ENCODE data around the gene PNPO.

PNPO gene

GRCh38 chr17:47941246-47942095 is at the start of gene PNPO:
TSS of gene PNPO (plus strand) at chr17:47941571. CDS start at chr17:47941676, 105 bp downstream.
- peak; percentile 99 for DNase-seq (ENCODE audit: low spot score)

DNA sequence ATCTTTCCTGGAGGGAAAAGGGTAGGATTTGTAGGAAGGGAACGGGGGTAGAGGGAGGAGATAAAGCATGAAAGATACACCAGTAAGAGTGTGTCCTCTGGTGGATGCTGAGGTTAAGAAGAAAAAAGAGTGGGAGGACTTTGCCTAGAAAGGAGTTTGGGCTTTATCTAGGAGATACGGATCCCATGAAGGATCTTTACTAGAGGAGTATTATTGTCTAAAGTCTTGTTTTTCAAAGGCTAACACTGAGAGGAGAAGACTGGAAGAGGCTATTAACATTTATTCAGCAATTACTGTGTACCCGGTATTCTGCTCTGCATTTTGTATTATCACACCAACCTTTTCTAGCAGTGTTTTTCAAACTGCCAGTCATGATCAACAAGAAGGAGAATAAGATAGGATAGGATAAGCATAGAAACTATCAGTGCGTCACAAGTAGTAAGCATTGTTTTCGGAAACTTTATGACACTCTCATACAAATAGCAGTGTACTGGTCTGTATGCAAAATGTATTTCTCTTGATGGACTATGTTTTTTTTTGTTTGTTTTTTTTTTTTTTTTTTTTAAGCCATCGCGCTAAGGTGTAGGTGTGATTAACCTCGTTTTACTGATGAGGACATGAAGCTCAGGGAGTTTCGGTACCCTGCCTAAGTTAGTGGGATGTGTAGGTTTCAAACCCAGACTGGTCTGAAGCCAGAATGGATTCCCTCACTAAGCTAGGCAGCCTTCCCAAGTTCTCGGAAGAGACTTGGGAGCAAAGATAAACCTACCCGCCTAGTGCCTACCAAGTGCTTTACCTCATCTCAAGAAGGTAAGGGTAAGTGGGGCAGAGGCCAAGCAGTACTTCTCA is 46.6 kb upstream of the PNPO start:
- DNase-seq (ENCODE audit: low spot score): no peak

DNA sequence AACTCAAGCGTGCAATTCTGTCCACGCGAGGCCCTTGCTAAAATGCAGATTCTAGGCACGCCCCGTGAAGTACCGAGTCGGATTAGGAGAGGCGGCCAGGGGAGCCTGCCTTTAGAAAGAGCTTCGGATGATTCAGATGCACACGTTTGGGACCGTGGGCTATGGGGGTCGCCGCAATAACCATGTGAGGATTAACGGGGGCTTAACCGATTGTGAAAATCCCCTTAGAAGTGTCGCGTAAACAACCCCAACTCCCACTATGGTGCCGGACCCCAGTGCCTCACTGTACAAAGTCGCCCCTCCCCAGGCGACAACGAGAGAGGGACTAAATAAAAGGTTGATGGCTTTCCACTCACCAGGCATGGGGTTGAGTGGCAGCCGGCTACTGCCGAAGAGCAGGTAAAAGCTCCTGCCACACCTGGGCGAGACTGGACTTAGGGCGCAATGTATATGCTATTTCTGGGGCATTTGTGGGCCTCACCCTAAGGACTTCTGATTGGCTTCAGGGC is 46.0 kb upstream of the PNPO start:
- DNase-seq (ENCODE audit: low spot score): no peak

- DNase-seq (ENCODE audit: low spot score): peak; percentile 99
These were observed 45.3 kb upstream of the PNPO start, which contains the start of gene SP2 for GRCh38 chr17:47895856-47896671. TSS of gene SP2 (plus strand) at chr17:47896236. CDS start at chr17:47896287, 51 bp downstream.

GRCh38 chr17:47896672-47897490 is 44.5 kb upstream of the PNPO start:
- no peak for DNase-seq (ENCODE audit: low spot score)

GRCh38 chr17:47897561-47897960 is 43.8 kb upstream of the PNPO start:
- no peak for DNase-seq (ENCODE audit: low spot score)

DNA sequence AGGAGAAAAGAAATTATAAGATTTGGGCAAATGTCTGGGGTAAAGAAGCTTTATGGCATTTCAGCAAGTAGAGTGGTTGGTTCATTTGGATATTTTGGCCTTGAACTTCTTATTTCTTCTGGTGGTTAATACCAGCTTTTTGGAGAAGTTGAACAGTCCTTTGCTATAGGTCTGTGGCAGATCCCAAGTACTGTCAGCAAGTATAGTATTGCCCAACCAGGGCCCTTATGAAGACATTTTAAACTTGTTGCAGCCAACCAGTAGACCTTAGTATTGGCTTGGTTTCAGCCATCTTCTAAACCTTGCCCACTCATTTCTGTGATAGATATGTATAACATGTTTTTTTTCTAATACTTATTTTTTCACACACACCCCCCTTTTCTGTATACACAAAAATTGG is 43.1 kb upstream of the PNPO start:
- DNase-seq (ENCODE audit: low spot score): no peak

GRCh38 chr17:47899643-47900042 is 41.7 kb upstream of the PNPO start:
- no peak for DNase-seq (ENCODE audit: low spot score)

DNA sequence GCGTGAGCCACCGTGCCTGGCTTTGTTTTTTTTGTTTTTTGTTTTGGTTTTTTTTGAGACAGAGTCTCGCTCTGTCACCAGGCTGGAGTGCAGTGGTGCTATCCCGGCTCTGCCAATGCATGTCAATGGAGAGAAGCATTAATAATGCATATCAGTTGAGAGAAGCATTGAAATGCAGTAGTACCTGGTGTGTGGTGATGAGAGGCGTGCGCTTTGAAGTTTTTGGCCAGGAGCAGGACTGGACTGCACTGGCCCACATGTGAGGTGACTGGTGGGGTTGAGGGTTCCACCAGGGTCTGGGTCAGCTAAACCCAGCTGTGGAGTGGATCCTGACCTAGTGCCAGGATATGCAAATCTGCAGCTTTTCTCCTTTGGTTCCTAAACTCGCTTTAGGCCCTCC is 39.9 kb upstream of the PNPO start:
- DNase-seq (ENCODE audit: low spot score): no peak

GRCh38 chr17:47902039-47902744 is 39.2 kb upstream of the PNPO start:
- DNase-seq (ENCODE audit: low spot score): no peak

DNA sequence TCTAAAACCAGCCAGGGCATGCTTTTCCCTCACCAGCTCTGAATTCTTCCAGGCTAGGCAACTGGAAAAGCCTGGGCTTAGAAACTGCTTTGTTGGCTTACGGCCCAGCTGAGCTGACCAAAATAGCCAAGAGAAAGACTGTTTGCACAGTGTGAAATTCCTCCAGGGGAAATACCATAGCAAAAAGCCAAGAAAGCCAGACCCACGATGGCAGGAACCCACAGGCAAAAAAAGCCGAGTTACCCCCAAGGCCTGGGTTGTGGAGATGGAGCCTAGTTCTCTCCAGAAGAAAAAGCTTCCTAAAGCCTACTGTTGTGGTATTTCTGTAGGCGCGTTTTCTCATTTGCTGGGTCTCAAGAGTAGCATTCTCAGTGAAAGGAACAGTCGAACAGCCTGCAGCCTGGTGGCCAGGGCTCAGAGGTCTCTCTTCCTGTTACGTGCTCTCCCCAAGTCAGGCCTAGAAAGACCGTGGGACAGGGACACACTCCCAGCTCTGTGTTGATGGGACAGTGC is 36.1 kb upstream of the PNPO start:
- no peak for DNase-seq (ENCODE audit: low spot score)

DNA sequence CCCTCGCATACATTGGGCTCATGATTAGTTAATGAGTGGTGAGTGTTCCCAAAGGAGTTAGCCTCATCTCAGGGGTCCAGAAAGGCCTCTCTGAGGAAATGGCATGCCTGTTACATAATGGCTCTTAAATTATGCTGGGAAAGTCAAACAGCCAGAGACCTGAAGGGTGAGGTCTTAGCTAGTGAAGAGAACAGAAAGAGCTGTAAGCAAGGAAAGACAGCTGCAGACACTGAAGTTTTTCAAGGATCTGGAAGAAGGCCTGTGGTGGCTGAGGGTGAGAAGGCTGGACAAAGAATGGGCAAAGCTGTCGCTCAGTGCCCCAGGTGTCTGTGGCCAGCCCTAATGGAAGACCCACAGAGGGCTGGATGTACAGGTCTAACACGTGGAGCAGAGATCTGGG is 34.9 kb upstream of the PNPO start:
- DNase-seq (ENCODE audit: low spot score): no peak

DNA sequence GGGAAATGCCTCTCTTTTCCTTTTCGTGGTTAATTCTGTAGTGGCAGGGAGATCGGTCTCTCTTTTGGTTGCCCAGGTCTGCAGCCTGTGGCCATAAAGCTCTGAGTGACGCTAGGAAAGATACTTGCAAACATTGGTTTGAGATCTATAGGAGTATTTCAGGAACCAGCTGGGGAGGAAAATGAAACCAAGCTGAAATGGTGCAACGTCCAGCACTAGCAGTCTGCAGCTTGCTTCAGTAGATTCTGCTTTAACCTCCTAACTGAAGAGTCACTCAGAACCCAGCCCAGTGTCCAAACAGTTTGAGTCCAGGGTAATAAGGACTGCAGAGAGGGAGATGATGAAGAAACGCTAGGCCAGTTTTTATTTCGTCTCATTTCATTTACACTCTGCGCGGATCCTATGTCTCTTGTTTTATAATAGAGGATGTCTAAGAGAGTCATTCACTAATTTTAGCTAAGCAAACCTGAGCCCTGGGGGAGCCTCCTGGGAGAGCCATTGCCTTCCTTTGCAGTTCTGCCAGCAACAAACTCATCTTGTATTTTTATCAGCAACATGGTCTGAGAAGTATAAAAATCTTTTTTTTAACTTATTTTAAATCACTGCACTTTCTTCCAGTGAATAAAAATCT is 33.3 kb upstream of the PNPO start:
- no peak for DNase-seq (ENCODE audit: low spot score)

- no peak for DNase-seq (ENCODE audit: low spot score)
These were observed 28.3 kb upstream of the PNPO start for GRCh38 chr17:47913050-47913449.

- DNase-seq (ENCODE audit: low spot score): no peak
These were observed 26.9 kb upstream of the PNPO start for GRCh38 chr17:47914306-47914948.

DNA sequence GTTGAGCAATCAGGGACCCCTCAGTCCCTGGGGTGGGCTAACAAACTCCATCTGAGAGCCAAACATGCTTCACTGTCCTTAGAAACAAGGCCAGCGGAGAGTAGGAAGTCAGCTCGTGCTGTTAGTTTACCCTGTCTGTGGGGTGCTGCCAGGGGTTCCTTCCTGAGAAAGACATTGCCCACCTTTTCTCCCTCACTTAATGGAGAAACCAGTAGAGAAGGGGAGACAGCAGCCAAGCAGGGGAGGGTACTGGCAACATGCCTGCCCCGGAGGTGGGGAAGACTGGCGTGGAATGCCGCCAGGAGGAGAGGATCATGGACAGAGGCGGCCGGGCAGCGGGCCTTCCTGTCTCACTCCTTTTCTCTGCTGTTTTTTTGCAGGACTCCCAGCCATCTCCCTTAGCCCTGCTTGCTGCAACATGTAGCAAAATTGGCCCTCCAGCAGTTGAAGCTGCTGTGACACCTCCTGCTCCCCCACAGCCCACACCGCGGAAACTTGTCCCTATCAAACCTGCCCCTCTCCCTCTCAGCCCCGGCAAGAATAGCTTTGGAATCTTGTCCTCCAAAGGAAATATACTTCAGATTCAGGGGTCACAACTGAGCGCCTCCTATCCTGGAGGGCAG is 25.5 kb upstream of the PNPO start:
- no peak for DNase-seq (ENCODE audit: low spot score)

DNA sequence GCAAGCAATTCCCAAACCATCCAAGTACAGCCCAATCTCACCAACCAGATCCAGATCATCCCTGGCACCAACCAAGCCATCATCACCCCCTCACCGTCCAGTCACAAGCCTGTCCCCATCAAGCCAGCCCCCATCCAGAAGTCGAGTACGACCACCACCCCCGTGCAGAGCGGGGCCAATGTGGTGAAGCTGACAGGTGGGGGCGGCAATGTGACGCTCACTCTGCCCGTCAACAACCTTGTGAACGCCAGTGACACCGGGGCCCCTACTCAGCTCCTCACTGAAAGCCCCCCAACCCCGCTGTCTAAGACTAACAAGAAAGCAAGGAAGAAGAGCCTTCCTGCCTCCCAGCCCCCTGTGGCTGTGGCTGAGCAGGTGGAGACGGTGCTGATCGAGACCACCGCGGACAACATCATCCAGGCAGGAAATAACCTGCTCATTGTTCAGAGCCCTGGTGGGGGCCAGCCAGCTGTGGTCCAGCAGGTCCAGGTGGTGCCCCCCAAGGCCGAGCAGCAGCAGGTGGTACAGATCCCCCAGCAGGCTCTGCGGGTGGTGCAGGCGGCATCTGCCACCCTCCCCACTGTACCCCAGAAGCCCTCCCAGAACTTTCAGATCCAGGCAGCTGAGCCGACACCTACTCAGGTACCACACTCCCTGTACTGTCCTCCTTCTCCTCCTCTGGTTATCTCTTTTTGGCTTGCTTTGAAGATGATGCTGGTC is 24.7 kb upstream of the PNPO start:
- DNase-seq (ENCODE audit: low spot score): no peak

- no peak for DNase-seq (ENCODE audit: low spot score)
These were observed 23.8 kb upstream of the PNPO start for GRCh38 chr17:47917581-47917980.
